Measurements from ENCODE around the gene TFAP2E.

DNA sequence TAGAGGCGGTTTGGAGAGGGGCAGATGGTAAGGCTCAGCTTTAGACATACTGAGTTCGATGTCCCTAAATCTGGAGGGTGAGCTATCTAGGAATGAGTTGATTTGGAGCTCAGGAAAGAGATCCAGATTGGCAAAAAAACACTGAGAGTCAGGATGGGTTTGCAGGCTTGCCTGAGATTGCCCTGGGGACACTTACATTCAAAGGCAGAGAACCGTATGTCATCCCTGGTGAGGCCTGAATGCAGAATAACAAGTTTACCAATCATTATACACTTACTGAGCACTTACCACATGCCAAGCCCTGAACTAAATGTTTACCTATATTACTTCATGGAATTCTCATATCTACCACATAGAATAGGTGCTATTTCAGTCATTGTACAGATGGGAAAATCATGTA, 27.5 kb downstream of the TFAP2E start:
- no peak for TF ChIP-seq POLR2AphosphoS5 (IDR thresholded peaks at IDR 0.05; ENCODE audit: low read depth, low read length)
- TF ChIP-seq, protein P1, sequence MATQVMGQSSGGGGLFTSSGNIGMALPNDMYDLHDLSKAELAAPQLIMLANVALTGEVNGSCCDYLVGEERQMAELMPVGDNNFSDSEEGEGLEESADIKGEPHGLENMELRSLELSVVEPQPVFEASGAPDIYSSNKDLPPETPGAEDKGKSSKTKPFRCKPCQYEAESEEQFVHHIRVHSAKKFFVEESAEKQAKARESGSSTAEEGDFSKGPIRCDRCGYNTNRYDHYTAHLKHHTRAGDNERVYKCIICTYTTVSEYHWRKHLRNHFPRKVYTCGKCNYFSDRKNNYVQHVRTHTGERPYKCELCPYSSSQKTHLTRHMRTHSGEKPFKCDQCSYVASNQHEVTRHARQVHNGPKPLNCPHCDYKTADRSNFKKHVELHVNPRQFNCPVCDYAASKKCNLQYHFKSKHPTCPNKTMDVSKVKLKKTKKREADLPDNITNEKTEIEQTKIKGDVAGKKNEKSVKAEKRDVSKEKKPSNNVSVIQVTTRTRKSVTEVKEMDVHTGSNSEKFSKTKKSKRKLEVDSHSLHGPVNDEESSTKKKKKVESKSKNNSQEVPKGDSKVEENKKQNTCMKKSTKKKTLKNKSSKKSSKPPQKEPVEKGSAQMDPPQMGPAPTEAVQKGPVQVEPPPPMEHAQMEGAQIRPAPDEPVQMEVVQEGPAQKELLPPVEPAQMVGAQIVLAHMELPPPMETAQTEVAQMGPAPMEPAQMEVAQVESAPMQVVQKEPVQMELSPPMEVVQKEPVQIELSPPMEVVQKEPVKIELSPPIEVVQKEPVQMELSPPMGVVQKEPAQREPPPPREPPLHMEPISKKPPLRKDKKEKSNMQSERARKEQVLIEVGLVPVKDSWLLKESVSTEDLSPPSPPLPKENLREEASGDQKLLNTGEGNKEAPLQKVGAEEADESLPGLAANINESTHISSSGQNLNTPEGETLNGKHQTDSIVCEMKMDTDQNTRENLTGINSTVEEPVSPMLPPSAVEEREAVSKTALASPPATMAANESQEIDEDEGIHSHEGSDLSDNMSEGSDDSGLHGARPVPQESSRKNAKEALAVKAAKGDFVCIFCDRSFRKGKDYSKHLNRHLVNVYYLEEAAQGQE (IDR thresholded peaks at IDR 0.05; ENCODE audit: insufficient read depth in 1 of 2, low read depth in 2 of 2, low read length in 2 of 2), result no peak

Measured in PFSK-1 (cell line).